Stimulated activated CD8-positive, alpha-beta memory T cell treated with anti-CD3 and anti-CD28 coated beads, Interleukin-4, amount 100 ng/mL, for 4 hours (primary cell): ENCODE data around the gene POFUT1.
"Not testable (repeated sequence)": the region's sequence is repeated elsewhere in the genome, so short reads cannot be mapped to it uniquely, and the experiment has no call there.

Experiments
- DNase-seq, 2 donors: peaks; one replicate each; pipeline ENCODE4 v3.0.0-alpha.2; 2020; ENCODE audit warnings: low read depth in 2 of 2, low spot score in 1 of 2

The POFUT1 gene

GRCh38 chr20:32271620-32272019, 63.9 kb downstream of the POFUT1 start:
- DNase-seq = no peak

GRCh38 chr20:32274359-32274758, 66.7 kb downstream of the POFUT1 start:
- no peak for DNase-seq

- DNase-seq = not testable (repeated sequence)
Observed at GRCh38 chr20:32275163-32275562, 67.5 kb downstream of the POFUT1 start.

GRCh38 chr20:32277361-32278198, 69.9 kb downstream of the POFUT1 start, which contains the start of gene KIF3B:
TSS of gene KIF3B (plus strand) at chr20:32277651. CDS start at chr20:32309778, 32,127 bp downstream.
- DNase-seq = peak; percentile 72 to 81

- DNase-seq = no peak
Observed at GRCh38 chr20:32278199-32278643, 70.5 kb downstream of the POFUT1 start.

GRCh38 chr20:32281711-32282110, 74.0 kb downstream of the POFUT1 start:
- no peak for DNase-seq

- no peak for DNase-seq
Observed at GRCh38 chr20:32282461-32282860, 74.8 kb downstream of the POFUT1 start.

- no peak for DNase-seq
Observed at GRCh38 chr20:32285082-32285620, 77.5 kb downstream of the POFUT1 start.

- no peak for DNase-seq
Observed at GRCh38 chr20:32285621-32286371, 78.1 kb downstream of the POFUT1 start.

- no peak for DNase-seq
Observed at GRCh38 chr20:32287231-32287638, 79.6 kb downstream of the POFUT1 start.
